Fibroblast of lung (primary cell): ENCODE measurements around the gene LRP1.

Source experiments
- EZH2 ChIP-seq: IDR thresholded peaks from 2 replicates; pipeline ENCODE4 v1.5.1; 2012; ENCODE audit warnings: low read length, control low read depth, mild to moderate bottlenecking; ENCODE audit errors: missing control alignments
- TF ChIP-seq, protein P1 (sequence below), 2 donors: IDR thresholded peaks in 1 of 2; conservative IDR thresholded peaks in 1 of 2; 1 replicate in 1 of 2; 2 replicates in 1 of 2; pipeline ENCODE4 v1.5.1; 2011 to 2012; ENCODE audit warnings: low read length in 2 of 2, control low read depth in 1 of 2, inconsistent platforms in 1 of 2, low read depth in 1 of 2, mild to moderate bottlenecking in 1 of 2

DNA sequence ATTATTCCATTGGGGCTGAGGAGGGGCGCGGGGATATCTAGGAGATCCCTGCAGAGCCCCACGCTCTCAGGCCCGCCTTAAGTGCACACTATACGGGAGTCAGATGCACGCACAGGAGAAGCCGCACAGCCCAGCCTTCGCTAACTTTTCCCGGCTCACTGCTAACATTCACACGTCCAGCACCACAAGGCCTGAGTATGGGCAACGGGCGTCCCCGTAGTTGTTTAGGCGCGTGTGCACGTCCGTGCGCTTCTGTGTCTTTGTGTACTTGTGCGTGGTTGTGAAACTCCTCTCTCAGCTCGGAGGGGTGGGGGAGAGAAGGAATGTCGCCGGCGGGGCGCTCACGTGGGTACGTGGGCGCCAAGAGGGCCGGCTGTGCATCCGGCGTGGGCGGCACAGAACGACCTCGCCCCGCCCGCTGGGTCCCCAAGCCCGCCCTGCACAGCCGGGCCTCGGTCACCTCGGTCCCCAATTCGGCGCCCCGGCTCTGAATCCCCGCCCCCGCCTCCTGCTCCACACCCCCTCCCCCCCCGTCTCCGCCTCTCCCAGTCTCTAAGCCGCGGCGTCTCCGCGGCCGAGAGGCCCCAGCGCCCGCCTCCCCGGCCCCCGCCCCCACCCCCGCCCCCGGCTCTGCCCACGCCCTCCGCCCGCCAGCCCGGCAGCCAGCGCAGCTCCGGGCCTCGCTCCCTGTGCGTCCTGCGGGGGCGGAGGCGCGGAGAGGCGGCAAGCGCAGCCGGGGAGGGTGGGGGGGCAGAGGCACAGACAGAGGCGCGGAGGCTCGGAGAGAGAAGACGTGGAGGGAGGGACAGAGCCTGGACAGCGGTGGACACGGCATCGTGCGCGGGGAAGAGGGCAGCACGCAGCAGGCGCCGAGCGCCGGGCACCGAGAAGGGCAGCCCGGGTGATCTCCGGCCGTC lies 39.7 kb upstream of the LRP1 start, which contains the start of gene NAB2:
- TF ChIP-seq, protein P1, sequence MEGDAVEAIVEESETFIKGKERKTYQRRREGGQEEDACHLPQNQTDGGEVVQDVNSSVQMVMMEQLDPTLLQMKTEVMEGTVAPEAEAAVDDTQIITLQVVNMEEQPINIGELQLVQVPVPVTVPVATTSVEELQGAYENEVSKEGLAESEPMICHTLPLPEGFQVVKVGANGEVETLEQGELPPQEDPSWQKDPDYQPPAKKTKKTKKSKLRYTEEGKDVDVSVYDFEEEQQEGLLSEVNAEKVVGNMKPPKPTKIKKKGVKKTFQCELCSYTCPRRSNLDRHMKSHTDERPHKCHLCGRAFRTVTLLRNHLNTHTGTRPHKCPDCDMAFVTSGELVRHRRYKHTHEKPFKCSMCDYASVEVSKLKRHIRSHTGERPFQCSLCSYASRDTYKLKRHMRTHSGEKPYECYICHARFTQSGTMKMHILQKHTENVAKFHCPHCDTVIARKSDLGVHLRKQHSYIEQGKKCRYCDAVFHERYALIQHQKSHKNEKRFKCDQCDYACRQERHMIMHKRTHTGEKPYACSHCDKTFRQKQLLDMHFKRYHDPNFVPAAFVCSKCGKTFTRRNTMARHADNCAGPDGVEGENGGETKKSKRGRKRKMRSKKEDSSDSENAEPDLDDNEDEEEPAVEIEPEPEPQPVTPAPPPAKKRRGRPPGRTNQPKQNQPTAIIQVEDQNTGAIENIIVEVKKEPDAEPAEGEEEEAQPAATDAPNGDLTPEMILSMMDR (conservative IDR thresholded peaks at IDR 0.05 in 1 of 2, IDR thresholded peaks at IDR 0.05 in 1 of 2; ENCODE audit: low read depth in 1 of 2, low read length in 2 of 2) = no peak
- no peak for TF ChIP-seq EZH2
